Skeletal muscle tissue (tissue), 4 donors: Measurements from ENCODE around the gene SUSD2. TPM values are rescaled to one million over a fixed set of nuclear protein-coding genes. Genes with fewer than 3 reads are reported as not detected.
A peak's percentile ranks its signal among the peaks of the same experiment; 100 is the strongest.

ENCODE experiments used
- H3K27ac ChIP-seq: one replicate; pipeline ENCODE4 v1.7.0; 2013; ENCODE audit warnings: mild to moderate bottlenecking, low read depth, low read length, inconsistent platforms
- H3K27me3 ChIP-seq, 3 donors: one replicate each; pipeline ENCODE4 v1.7.0; 2013; ENCODE audit warnings: low read length in 3 of 3; ENCODE audit not compliant: control insufficient read depth in 3 of 3, insufficient read depth in 3 of 3
- H3K36me3 ChIP-seq, 3 donors: one replicate each; pipeline ENCODE4 v1.7.0; 2013; ENCODE audit warnings: low read length in 3 of 3; ENCODE audit not compliant: control insufficient read depth in 3 of 3, insufficient read depth in 3 of 3
- H3K4me1 ChIP-seq, 3 donors: one replicate each; pipeline ENCODE4 v1.7.0; 2013; ENCODE audit warnings: low read length in 3 of 3, mild to moderate bottlenecking in 3 of 3; ENCODE audit not compliant: control insufficient read depth in 3 of 3, insufficient read depth in 3 of 3
- H3K4me3 ChIP-seq, 3 donors: one replicate each; pipeline ENCODE4 v1.7.0; 2013; ENCODE audit warnings: low read length in 3 of 3
- H3K9ac ChIP-seq, 3 donors: one replicate each; pipeline ENCODE4 v1.7.0; 2013; ENCODE audit warnings: low read length in 3 of 3, mild to moderate bottlenecking in 3 of 3, moderate library complexity in 2 of 3, low read depth in 1 of 3
- H3K9me3 ChIP-seq, 3 donors: one replicate each; pipeline ENCODE4 v1.7.0; 2013; ENCODE audit warnings: low read length in 3 of 3; ENCODE audit not compliant: control insufficient read depth in 3 of 3
- total RNA-seq: library from RNA; depleted of rRNA; stranded (reverse); fragments of >200 nt; gene quantifications from one replicate; pipeline ENCODE4 v1.2.3, GENCODE V29; 2014
- donor health status: Osteomylitis.

The SUSD2 gene
- total RNA-seq, 1 donor from 2014 or later: 0.52 TPM

- Histone ChIP-seq H3K4me1 (peaks cover 0 to 11% (median 7%) of the 10 kb centered on the region in 3 donors), H3K36me3 (peaks cover 52 to 59% (median 54%) of the 10 kb centered on the region in 3 donors), H3K4me3 (no peak overlapping the region), H3K9me3 (no peaks in the 10 kb centered on the region), H3K9ac (no peak overlapping the region), H3K27me3 (no peaks in the 10 kb centered on the region), H3K27ac (no peak overlapping the region)
Observed at GRCh38 chr22:24170632-24171031, 10.7 kb upstream of the SUSD2 start.

DNA sequence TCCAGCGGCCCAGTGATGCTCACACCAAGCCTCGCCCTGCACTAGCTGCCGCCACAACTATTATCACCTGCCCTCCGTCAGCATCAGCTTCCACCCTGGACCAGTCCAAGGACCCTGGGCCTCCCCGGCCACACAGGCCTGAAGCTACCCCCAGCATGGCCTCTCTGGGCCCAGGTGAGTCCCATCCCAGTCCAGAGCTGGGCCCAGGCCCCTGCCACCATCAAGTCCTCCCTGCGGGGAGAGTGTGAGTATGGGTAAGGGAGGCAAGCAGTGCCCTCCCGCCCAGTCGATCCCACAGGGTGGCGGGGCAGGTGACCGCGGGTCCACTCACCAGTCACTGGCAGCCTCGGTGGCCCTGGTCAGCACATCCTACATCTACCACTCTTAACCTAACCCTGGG, 9.5 kb upstream of the SUSD2 start:
- Histone ChIP-seq H3K9me3 (no peaks in the 10 kb centered on the region), H3K27ac (no peak overlapping the region), H3K36me3 (peaks cover 43 to 48% (median 45%) of the 10 kb centered on the region in 3 donors), H3K27me3 (no peaks in the 10 kb centered on the region), H3K4me1 (peaks cover 2 to 12% (median 10%) of the 10 kb centered on the region in 3 donors), H3K4me3 (no peak overlapping the region), H3K9ac (peak overlapping the region in 1 of 3 donors; percentile 25)

DNA sequence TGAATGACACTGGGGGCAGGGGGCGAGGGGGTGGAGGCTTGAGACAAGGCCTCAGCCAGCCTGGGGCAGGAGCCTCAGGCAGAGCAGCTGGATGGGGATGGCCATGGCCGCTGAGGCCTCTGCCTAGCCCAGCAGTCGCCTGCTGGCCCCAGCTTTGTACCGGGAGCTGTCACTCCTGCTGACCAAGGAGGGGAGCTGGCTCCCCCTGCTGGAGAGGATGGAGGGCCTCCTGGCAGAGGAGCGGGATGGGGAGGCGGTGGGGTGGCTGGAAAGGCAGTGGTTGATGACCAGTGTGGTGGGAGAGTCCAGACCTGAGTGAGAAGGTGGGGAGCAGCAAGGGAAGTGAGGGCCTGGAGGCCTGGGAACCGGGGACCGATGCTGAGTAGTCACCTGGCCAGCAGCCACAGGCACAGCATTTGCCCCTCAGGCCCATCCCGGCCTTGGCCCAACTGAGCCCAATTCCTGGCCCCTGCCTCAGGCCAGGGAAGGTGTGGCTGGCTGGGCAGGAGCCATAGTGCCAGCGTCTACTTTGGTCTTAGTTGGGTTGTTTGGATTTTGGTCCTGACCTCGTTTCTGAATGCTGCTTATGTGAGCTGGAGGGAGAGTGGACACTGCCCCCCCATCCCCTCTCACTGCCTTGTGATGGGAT, 6.0 kb upstream of the SUSD2 start:
- Histone ChIP-seq H3K9ac (peak overlapping the region; percentile 38 to 58 (median 50)), H3K27ac (peak overlapping the region; percentile 56), H3K36me3 (peaks cover 29% of the 10 kb centered on the region in 3 donors)

GRCh38 chr22:24176040-24176439, 5.2 kb upstream of the SUSD2 start:
- peak overlapping the region; percentile 56 for H3K27ac ChIP-seq
- peaks cover 5 to 14% (median 12%) of the 10 kb centered on the region in 3 donors for H3K4me1 ChIP-seq
- H3K4me3 ChIP-seq: no peak overlapping the region
- H3K9ac ChIP-seq: peak overlapping the region in 1 of 3 donors; percentile 25
- no peaks in the 10 kb centered on the region for H3K27me3 ChIP-seq
- peaks cover 26 to 28% (median 26%) of the 10 kb centered on the region in 3 donors for H3K36me3 ChIP-seq
- H3K9me3 ChIP-seq: no peaks in the 10 kb centered on the region

More for the DNA sequence above, 6.0 kb upstream of the SUSD2 start:
- Histone ChIP-seq H3K4me3 (no peak overlapping the region), H3K4me1 (peaks cover 5 to 14% (median 12%) of the 10 kb centered on the region in 3 donors), H3K27me3 (no peaks in the 10 kb centered on the region), H3K9me3 (no peaks in the 10 kb centered on the region)

- Histone ChIP-seq H3K9ac (peak overlapping the region in 1 of 3 donors; percentile 25), H3K4me3 (no peak overlapping the region), H3K27me3 (no peaks in the 10 kb centered on the region), H3K4me1 (peaks cover 5 to 15% (median 14%) of the 10 kb centered on the region in 3 donors), H3K36me3 (peaks cover 21 to 22% (median 21%) of the 10 kb centered on the region in 3 donors), H3K9me3 (no peaks in the 10 kb centered on the region), H3K27ac (no peak overlapping the region)
Observed at GRCh38 chr22:24176630-24177029, 4.7 kb upstream of the SUSD2 start.

GRCh38 chr22:24177045-24177444, 4.2 kb upstream of the SUSD2 start:
- Histone ChIP-seq H3K4me3 (no peak overlapping the region), H3K27ac (no peak overlapping the region), H3K36me3 (peaks cover 16 to 18% (median 17%) of the 10 kb centered on the region in 3 donors), H3K9me3 (no peaks in the 10 kb centered on the region), H3K9ac (no peak overlapping the region), H3K27me3 (no peaks in the 10 kb centered on the region), H3K4me1 (peaks cover 5 to 16% (median 16%) of the 10 kb centered on the region in 3 donors)

DNA sequence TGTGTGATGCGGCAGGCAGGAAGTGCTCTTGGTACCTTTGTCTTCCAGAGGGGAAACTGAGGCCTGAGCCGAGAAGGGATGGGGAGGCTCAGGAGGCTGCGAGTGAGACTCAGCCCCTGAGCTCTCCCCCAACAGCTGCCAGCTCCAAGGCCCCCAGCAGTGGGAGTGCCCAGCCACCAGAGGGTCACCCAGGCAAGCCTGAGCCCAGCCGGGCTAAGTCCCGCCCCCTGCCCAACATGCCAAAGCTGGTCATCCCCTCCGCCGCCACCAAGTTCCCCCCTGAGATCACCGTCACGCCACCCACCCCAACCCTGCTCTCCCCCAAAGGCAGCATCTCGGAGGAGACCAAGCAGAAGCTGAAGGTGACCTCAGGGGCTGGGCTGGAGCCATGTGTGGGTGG, 3.8 kb upstream of the SUSD2 start:
- peaks cover 12 to 14% (median 13%) of the 10 kb centered on the region in 3 donors for H3K36me3 ChIP-seq
- H3K4me1 ChIP-seq: peaks cover 5 to 21% (median 20%) of the 10 kb centered on the region in 3 donors
- H3K4me3 ChIP-seq: no peak overlapping the region
- no peaks in the 10 kb centered on the region for H3K9me3 ChIP-seq
- H3K27me3 ChIP-seq: no peaks in the 10 kb centered on the region
- H3K9ac ChIP-seq: no peak overlapping the region
- no peak overlapping the region for H3K27ac ChIP-seq

- Histone ChIP-seq H3K9me3 (no peaks in the 10 kb centered on the region), H3K4me1 (peaks cover 5 to 21% (median 21%) of the 10 kb centered on the region in 3 donors), H3K27ac (no peak overlapping the region), H3K9ac (no peak overlapping the region), H3K36me3 (peaks cover 7 to 8% (median 7%) of the 10 kb centered on the region in 3 donors), H3K4me3 (no peak overlapping the region), H3K27me3 (no peaks in the 10 kb centered on the region)
Observed at GRCh38 chr22:24178021-24178431, 3.3 kb upstream of the SUSD2 start.

- no peak overlapping the region for H3K27ac ChIP-seq
- no peaks in the 10 kb centered on the region for H3K27me3 ChIP-seq
- H3K9me3 ChIP-seq: no peaks in the 10 kb centered on the region
- peaks cover 5 to 21% (median 21%) of the 10 kb centered on the region in 3 donors for H3K4me1 ChIP-seq
- no peak overlapping the region for H3K9ac ChIP-seq
- H3K4me3 ChIP-seq: no peak overlapping the region
- peaks cover 3 to 6% (median 5%) of the 10 kb centered on the region in 3 donors for H3K36me3 ChIP-seq
Observed at GRCh38 chr22:24178502-24179440, 2.5 kb upstream of the SUSD2 start.
